IPS-20b (cell line): ENCODE measurements around the gene OR5A2.

Source experiments
- H3K27ac ChIP-seq: one replicate; pipeline ENCODE4 v1.5.1; 2013; ENCODE audit warnings: low read length
- H3K27me3 ChIP-seq: 2 replicates; pipeline ENCODE4 v1.6.1; 2013; ENCODE audit warnings: mild to moderate bottlenecking, low read length, inconsistent platforms; ENCODE audit not compliant: insufficient read depth
- H3K36me3 ChIP-seq: 2 replicates; pipeline ENCODE4 v1.6.1; 2013; ENCODE audit warnings: low read depth, mild to moderate bottlenecking, inconsistent platforms, low read length, moderate library complexity; ENCODE audit not compliant: insufficient read depth
- H3K4me1 ChIP-seq: 2 replicates; pipeline ENCODE4 v1.6.1; 2013; ENCODE audit warnings: mild to moderate bottlenecking, control low read depth, inconsistent platforms, low read length, moderate library complexity; ENCODE audit not compliant: insufficient read depth
- H3K4me3 ChIP-seq: 2 replicates; pipeline ENCODE4 v1.5.1; 2013; ENCODE audit warnings: mild to moderate bottlenecking, low read length, inconsistent platforms
- H3K9ac ChIP-seq: 2 replicates; pipeline ENCODE4 v1.6.1; 2013; ENCODE audit warnings: low read depth, mild to moderate bottlenecking, inconsistent platforms, low read length, moderate library complexity
- H3K9me3 ChIP-seq: 2 replicates; pipeline ENCODE4 v1.6.1; 2013; ENCODE audit warnings: mild to moderate bottlenecking, low read depth, low read length, inconsistent platforms; ENCODE audit not compliant: insufficient read depth

Gene OR5A2

DNA sequence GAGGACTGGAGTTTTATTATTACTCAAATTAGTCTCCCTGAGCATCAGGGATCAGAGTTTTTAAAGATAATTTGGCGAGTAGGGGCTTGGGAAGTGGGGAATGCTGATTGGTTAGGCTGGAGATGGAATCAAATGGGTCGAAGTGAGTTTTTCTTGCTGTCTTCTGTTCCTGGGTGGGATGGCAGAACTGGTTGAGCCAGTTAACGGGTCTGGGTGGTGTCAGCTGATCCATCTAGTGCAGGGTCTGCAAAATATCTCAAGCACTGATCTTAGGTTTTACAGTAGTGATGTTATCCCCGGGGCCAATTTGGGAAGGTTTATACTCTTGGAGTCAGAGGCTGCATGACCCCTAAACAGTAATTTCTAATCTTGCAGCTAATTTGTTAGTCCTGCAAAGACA, 1.1 kb downstream of the OR5A2 start:
- H3K9ac ChIP-seq: no peak overlapping the region
- H3K27ac ChIP-seq: no peak overlapping the region
- peaks cover 24% of the 10 kb centered on the region for H3K4me1 ChIP-seq
- no peaks in the 10 kb centered on the region for H3K36me3 ChIP-seq
- H3K9me3 ChIP-seq: no peaks in the 10 kb centered on the region
- no peaks in the 10 kb centered on the region for H3K27me3 ChIP-seq
- H3K4me3 ChIP-seq: no peak overlapping the region

DNA sequence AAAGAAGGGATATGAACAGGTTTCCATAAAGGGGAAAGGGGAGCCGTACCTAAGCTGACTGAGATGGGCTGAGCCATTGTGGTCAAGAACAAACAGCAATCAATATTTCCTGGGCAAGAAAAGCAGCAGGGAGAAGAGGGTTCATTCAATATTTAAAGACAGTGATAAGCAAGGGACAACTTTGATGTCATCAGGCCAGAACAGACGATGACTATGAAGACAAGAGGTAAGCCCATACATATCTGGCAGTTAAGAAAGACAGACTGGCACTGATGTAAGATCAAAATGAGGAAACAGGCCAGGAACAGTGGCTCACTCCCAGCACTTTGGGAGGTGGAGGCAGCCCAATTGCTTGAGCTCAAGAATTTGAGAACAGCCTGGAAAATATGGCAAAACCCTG, 2.4 kb downstream of the OR5A2 start:
- H3K9me3 ChIP-seq: no peaks in the 10 kb centered on the region
- H3K36me3 ChIP-seq: no peaks in the 10 kb centered on the region
- H3K4me3 ChIP-seq: no peak overlapping the region
- peaks cover 24% of the 10 kb centered on the region for H3K4me1 ChIP-seq
- H3K27ac ChIP-seq: no peak overlapping the region
- no peak overlapping the region for H3K9ac ChIP-seq
- H3K27me3 ChIP-seq: no peaks in the 10 kb centered on the region

DNA sequence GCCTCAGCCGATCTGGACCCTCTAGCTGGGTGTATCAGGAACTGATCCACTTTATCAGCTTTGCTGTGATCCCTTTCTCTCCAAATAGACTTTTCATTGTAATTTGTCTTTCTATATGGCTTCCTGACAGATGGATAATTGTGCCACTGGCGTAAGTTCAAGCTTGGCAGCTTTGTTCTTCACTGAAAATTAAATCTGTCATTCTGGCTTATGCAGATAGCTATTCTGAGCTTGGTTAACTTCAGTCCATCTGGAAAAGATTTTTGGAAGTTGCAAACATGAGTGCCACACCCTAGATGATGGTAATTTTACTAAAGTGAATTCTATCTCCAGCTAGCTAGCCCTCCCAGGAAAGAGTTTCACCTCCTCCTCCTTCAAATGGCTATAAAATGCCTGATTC, 8.1 kb downstream of the OR5A2 start:
- H3K27me3 ChIP-seq: no peaks in the 10 kb centered on the region
- H3K36me3 ChIP-seq: no peaks in the 10 kb centered on the region
- H3K4me1 ChIP-seq: no peaks in the 10 kb centered on the region
- no peak overlapping the region for H3K4me3 ChIP-seq
- no peak overlapping the region for H3K9ac ChIP-seq
- H3K27ac ChIP-seq: no peak overlapping the region
- peaks cover 1% of the 10 kb centered on the region for H3K9me3 ChIP-seq

DNA sequence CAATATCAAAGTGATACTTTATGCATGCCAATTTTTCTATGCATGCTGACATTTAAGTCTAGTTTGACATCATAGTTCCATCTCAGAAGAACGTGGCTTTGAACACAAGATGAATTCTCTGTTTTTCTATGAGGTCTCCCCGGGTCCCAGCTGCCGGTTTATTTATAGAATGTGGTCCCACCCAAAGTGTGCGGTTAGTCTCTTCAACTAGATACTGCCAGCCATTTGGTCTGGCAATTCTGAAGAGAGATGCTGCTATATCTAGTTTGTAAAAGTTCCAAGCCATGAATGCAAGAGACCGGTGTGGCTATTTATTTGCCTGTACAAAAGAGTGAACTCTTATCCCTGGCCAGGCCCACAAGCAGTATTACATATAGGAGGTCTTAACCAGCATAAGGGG, 9.2 kb downstream of the OR5A2 start:
- Histone ChIP-seq H3K4me3 (no peak overlapping the region), H3K9ac (no peak overlapping the region), H3K4me1 (no peaks in the 10 kb centered on the region), H3K27ac (no peak overlapping the region), H3K9me3 (peaks cover 9% of the 10 kb centered on the region), H3K27me3 (no peaks in the 10 kb centered on the region), H3K36me3 (no peaks in the 10 kb centered on the region)

DNA sequence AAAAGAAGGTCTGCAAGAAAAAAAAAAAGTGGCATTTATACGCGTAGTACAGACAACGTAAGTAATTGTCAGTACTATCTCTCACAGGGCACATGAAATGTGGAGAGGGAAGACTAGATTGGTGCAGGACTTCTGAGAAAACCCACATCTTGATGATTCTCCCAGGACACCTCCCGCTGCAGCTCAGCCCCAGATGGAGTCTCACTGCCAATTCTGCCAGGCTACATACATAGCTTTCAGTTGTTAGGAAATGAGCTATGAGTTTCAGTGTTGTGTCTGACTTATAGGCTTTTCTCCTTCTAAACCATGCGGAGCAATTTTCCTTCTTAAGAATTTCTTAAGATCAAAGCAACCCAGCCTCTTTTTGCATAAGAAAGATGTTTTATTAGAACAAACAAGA, 9.6 kb downstream of the OR5A2 start:
- H3K4me3 ChIP-seq: no peak overlapping the region
- H3K27me3 ChIP-seq: no peaks in the 10 kb centered on the region
- no peaks in the 10 kb centered on the region for H3K36me3 ChIP-seq
- no peaks in the 10 kb centered on the region for H3K4me1 ChIP-seq
- H3K27ac ChIP-seq: no peak overlapping the region
- H3K9me3 ChIP-seq: peaks cover 10% of the 10 kb centered on the region
- no peak overlapping the region for H3K9ac ChIP-seq

DNA sequence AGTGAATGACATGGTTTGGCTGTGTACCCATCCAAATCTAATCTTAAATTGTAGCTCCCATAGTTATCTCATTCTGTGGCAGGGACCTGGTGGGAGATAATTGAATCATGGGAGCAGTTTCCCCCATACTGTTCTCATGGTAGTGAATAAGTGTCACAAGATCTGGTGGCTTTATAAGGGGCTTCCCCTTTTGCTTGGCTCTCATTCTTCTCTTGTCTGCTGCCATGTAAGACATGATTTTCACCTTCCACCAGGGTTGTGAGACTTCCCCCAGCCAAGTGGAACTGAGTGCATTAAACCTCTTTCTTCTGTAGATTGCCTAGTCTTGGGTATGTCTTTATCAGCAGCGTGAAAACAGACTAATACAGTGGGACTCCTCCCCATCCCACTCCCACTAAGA, 11.1 kb downstream of the OR5A2 start:
- no peak overlapping the region for H3K27ac ChIP-seq
- H3K27me3 ChIP-seq: no peaks in the 10 kb centered on the region
- H3K4me3 ChIP-seq: no peak overlapping the region
- no peak overlapping the region for H3K9ac ChIP-seq
- H3K4me1 ChIP-seq: no peaks in the 10 kb centered on the region
- H3K9me3 ChIP-seq: peaks cover 25% of the 10 kb centered on the region
- no peaks in the 10 kb centered on the region for H3K36me3 ChIP-seq

DNA sequence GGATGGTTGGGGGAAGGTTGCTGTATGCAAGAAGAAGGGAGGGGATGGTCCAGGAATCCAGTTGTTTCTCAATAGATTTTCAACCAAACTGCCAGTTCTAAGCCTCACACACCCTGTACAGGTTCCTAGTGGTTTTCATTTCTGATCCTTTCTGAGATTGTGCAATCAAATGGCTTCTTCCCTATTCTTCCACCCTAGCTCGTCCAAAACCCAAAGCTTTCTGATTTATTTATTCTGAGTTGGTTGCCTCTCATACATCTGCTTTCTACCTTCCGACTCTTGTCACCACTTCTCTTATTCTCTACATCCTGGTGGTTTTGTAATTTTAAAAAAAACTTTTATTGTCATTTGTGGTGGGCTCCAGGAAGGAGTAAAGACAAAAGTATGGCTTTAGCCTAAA, 12.6 kb downstream of the OR5A2 start:
- no peak overlapping the region for H3K27ac ChIP-seq
- no peak overlapping the region for H3K9ac ChIP-seq
- peaks cover 35% of the 10 kb centered on the region for H3K9me3 ChIP-seq
- no peak overlapping the region for H3K4me3 ChIP-seq
- H3K27me3 ChIP-seq: no peaks in the 10 kb centered on the region
- H3K4me1 ChIP-seq: no peaks in the 10 kb centered on the region
- H3K36me3 ChIP-seq: no peaks in the 10 kb centered on the region

DNA sequence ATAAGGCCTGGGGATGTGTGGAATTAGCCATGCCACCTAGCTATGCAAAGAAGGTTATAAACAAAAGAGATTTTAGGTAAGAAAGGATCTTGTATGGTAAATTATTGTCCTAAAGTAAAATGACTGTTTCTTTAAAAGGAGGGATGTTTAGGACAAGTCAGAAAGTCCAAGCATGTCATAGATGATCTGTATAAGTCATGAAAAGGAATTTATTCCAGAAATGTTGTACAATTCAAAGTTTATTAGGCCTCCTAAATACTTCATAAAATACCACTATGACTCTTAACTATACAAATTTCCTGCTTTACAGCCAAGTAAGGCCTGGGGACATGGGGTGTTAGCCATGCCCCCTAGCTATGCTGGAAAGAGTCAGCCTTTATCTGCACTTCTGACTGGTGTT, 22.7 kb downstream of the OR5A2 start:
- H3K9ac ChIP-seq: no peak overlapping the region
- H3K4me1 ChIP-seq: no peaks in the 10 kb centered on the region
- peaks cover 64% of the 10 kb centered on the region for H3K9me3 ChIP-seq
- no peaks in the 10 kb centered on the region for H3K27me3 ChIP-seq
- no peak overlapping the region for H3K27ac ChIP-seq
- H3K4me3 ChIP-seq: no peak overlapping the region
- no peaks in the 10 kb centered on the region for H3K36me3 ChIP-seq

DNA sequence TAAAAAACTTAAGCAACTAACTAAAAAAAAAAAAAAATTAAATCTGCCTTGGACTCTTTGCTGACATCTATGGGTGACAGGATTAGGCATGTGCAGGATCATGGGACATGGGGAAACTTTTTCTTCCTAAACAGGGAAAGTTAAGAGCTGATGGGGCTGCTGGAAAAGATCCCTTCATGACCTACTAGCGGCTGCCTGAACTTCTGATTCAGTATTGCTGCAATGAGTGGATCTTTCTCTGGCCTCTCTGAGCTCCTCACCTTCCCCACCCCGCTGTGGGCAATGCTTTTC, 25.0 kb downstream of the OR5A2 start:
- Histone ChIP-seq H3K4me3 (no peak overlapping the region), H3K27me3 (no peaks in the 10 kb centered on the region), H3K36me3 (no peaks in the 10 kb centered on the region), H3K4me1 (no peaks in the 10 kb centered on the region), H3K9me3 (peaks cover 66% of the 10 kb centered on the region), H3K27ac (no peak overlapping the region), H3K9ac (no peak overlapping the region)

DNA sequence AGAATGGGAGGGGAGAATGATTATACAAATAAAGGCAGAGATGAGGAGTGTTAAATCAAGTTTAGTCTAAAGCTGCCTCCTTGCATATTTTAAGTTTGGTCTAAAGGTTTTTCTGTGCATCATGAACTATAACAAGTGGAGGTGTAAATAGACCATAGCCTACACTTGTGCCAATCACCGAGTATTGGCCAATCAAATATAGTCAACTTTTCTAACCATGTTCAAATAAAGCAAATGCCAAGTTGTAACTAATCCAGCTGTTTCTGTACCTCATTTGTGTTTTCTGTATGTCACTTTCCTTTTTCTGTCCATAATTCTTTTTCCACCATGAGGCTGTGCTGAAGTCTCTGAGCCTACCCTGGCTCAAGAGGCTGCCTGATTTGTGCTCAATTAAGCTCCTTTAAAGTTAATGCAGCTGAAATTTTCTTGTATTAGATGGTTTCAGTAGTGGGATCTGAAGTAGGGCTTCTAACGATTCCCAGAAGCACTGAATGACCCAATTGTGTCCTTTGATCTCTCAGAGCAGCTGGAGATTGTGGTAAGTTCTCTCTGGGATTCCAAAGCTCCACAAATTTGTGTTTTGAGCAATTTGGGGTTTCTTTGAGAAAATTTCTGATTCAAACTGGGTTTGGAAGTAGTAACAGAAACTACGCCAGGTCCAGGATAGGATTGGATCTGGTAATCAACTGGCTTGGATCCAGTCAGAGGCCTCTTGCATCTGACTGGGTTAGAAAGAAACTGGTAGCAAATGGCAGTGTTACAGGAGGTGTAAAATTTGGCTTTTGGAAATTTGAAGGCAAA, 25.6 kb downstream of the OR5A2 start:
- H3K36me3 ChIP-seq: no peaks in the 10 kb centered on the region
- H3K4me3 ChIP-seq: no peak overlapping the region
- H3K27me3 ChIP-seq: no peaks in the 10 kb centered on the region
- H3K9me3 ChIP-seq: peaks cover 66% of the 10 kb centered on the region
- H3K9ac ChIP-seq: no peak overlapping the region
- H3K27ac ChIP-seq: no peak overlapping the region
- H3K4me1 ChIP-seq: no peaks in the 10 kb centered on the region

DNA sequence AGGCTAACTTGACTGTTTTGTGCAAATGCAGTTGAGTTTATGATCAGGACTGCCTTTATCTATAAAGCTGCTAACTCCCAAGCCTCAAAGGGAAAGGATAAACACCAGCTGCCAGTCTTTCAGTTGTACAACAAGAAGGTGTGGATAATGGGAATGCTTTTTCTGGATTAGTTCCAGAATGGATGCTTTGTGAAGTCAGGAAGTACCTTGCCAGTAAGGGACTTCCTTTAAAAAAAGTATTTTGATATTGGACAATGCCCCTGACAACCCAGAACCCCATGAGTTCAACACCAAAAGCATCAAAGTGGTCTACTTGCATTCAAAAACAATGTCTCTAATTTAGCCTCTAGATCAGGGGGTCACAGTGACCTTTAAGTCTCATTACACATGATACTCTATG, 32.0 kb downstream of the OR5A2 start:
- Histone ChIP-seq H3K27me3 (no peaks in the 10 kb centered on the region), H3K9ac (no peak overlapping the region), H3K4me3 (no peak overlapping the region), H3K9me3 (peaks cover 18% of the 10 kb centered on the region), H3K27ac (no peak overlapping the region), H3K36me3 (no peaks in the 10 kb centered on the region), H3K4me1 (no peaks in the 10 kb centered on the region)

DNA sequence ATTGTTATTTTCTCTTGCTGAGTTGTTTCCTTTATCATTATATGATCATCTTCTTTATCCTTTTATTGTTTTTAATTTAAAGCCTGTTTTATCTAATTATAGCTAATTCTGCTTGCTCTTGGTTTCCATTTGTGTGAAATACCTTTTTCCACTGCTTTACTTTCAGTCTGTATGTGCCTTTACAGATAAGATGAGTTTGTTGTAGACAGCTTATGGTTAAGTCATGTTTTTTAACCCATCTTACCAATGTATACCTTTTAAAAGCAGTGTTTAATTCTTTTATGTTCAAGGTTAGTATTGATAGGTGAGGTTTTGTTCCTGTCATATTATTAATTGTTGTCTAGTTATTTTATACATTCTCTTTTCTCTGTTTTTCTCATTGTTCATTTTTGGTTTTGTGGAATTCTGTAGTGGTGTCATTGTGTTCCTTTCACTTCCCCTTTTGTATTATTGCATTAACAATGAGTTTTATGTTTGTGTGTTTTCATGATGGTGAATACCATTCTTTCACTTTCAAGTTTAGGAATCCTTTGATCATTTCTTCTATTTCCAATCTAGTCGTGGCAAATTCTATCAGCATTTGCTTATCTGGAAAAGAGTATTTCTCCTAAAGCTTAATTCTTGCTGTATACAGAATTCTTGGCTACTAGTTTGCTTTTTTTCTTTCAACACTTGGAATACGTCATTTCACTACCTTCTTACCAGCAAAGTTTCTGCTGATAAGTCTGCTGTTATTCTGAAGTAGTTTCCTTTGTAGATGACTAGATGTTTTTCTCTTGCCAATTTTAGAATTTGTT, 45.8 kb downstream of the OR5A2 start:
- Histone ChIP-seq H3K27me3 (no peaks in the 10 kb centered on the region), H3K9ac (no peak overlapping the region), H3K4me3 (no peak overlapping the region), H3K36me3 (no peaks in the 10 kb centered on the region), H3K9me3 (peaks cover 3% of the 10 kb centered on the region; the same call in 1 of the 2 replicates), H3K27ac (no peak overlapping the region), H3K4me1 (peaks cover 5% of the 10 kb centered on the region; the same call in 1 of the 2 replicates)
